GM21717 (cell line): ENCODE measurements around the gene ABHD15.

ENCODE experiments used
- ATAC-seq: cut with Tn5 transposase; IDR thresholded peaks from one replicate; pipeline ENCODE4 v1.9.1; 2021; ENCODE audit warnings: mild to moderate bottlenecking, moderate library complexity; ENCODE audit not compliant: unreplicated experiment

The ABHD15 gene

GRCh38 chr17:29566473-29567303, at the start of gene ABHD15:
ABHD15 (minus strand) TSS chr17:29567037; CDS start chr17:29566966, 71 bp downstream.
- no peak for ATAC-seq

- peak; percentile 38 for ATAC-seq
Measured at GRCh38 chr17:29615492-29616299, 48.9 kb upstream of the ABHD15 start.

- ATAC-seq, result no peak
Measured at GRCh38 chr17:29615048-29615385, 48.2 kb upstream of the ABHD15 start.

- no peak for ATAC-seq
Measured at GRCh38 chr17:29614349-29615047, 47.7 kb upstream of the ABHD15 start.

- no peak for ATAC-seq
Measured at GRCh38 chr17:29613856-29614255, 47.0 kb upstream of the ABHD15 start.

- ATAC-seq, result no peak
Measured at GRCh38 chr17:29613352-29613837, 46.6 kb upstream of the ABHD15 start.

GRCh38 chr17:29612404-29613280, 45.8 kb upstream of the ABHD15 start:
- ATAC-seq, result no peak

GRCh38 chr17:29612094-29612403, 45.2 kb upstream of the ABHD15 start:
- no peak for ATAC-seq

GRCh38 chr17:29611351-29612093, 44.7 kb upstream of the ABHD15 start:
- no peak for ATAC-seq

- ATAC-seq, result no peak
Measured at GRCh38 chr17:29610395-29610794, 43.6 kb upstream of the ABHD15 start.

GRCh38 chr17:29608986-29609385, 42.1 kb upstream of the ABHD15 start:
- no peak for ATAC-seq

GRCh38 chr17:29607557-29608195, 40.8 kb upstream of the ABHD15 start:
- no peak for ATAC-seq

- ATAC-seq, result no peak
Measured at GRCh38 chr17:29603109-29603674, 36.4 kb upstream of the ABHD15 start.

GRCh38 chr17:29597361-29598172, 30.7 kb upstream of the ABHD15 start:
- ATAC-seq, result no peak

GRCh38 chr17:29596811-29597210, 30.0 kb upstream of the ABHD15 start:
- ATAC-seq, result no peak

GRCh38 chr17:29595943-29596774, 29.3 kb upstream of the ABHD15 start:
- no peak for ATAC-seq
